Breast epithelium (tissue), 4 donors: Measurements from ENCODE around the gene PLXNC1. TPM values are rescaled to one million over a fixed set of nuclear protein-coding genes. Genes with fewer than 3 reads are reported as not detected.

Source experiments
- DNase-seq, 2 donors: peaks; one replicate each; pipeline ENCODE4 v3.0.0-alpha.2; 2019; ENCODE audit warnings: low spot score in 2 of 2
- H3K27ac ChIP-seq, 2 donors: fragments of 200-600 bp; sonication (generic) in 1 of 2; one replicate each; pipeline ENCODE4 v1.5.1; 2016 to 2019; ENCODE audit warnings: mild to moderate bottlenecking in 1 of 2
- H3K27me3 ChIP-seq, 2 donors: fragments of 200-600 bp; sonication (generic) in 1 of 2; one replicate each; pipeline versions ENCODE4 v1.5.1 to v1.6.0; 2017 to 2019; ENCODE audit warnings: control low read depth in 1 of 2, mild to moderate bottlenecking in 1 of 2
- H3K36me3 ChIP-seq: fragments of 200-600 bp; one replicate; pipeline ENCODE4 v1.5.1; 2019
- H3K4me1 ChIP-seq, 2 donors: fragments of 200-600 bp; sonication (generic); one replicate each; pipeline ENCODE4 v1.5.1; 2016 to 2019; ENCODE audit warnings: control low read depth in 1 of 2
- H3K4me3 ChIP-seq, 3 donors: fragments of 200-600 bp; sonication (generic); 1 replicate in 2 of 3; 2 replicates in 1 of 3; pipeline ENCODE4 v1.5.1; 2016 to 2019; ENCODE audit warnings: mild to moderate bottlenecking in 3 of 3, moderate library complexity in 2 of 3
- H3K9me3 ChIP-seq, 2 donors: fragments of 200-600 bp; sonication (generic) in 1 of 2; one replicate each; pipeline ENCODE4 v1.5.1; 2016 to 2019; ENCODE audit warnings: control low read depth in 1 of 2
- POLR2A ChIP-seq: fragments of 450-650 bp; IDR thresholded peaks from one replicate; pipeline ENCODE4 v1.6.1; 2016; ENCODE audit warnings: antibody characterized with exemption, mild to moderate bottlenecking, moderate library complexity
- POLR2AphosphoS5 ChIP-seq, 3 donors: sonication (generic); formaldehyde crosslinking; IDR thresholded peaks; one replicate each; pipeline ENCODE4 v1.6.1; 2017; ENCODE audit warnings: antibody characterized with exemption in 3 of 3
- intact Hi-C: fragments of 100-400 bp; cut with DNase I; formaldehyde crosslinking; loops from one replicate; pipeline ENCODE4 v1.15.1; 2023; ENCODE audit warnings: low total_unique reads
- total RNA-seq, 3 donors: library from RNA; depleted of rRNA; stranded (reverse); fragments of >200 nt; gene quantifications; one replicate each; pipeline ENCODE4 v1.1.0, GENCODE V29; 2016
- TF ChIP-seq, protein P1 (sequence below), 3 donors: fragments of 450-650 bp; IDR thresholded peaks; one replicate each; pipeline ENCODE4 v1.5.1; 2016 to 2017; ENCODE audit warnings: antibody characterized with exemption in 3 of 3, mild to moderate bottlenecking in 3 of 3, moderate library complexity in 3 of 3

The PLXNC1 gene
- total RNA-seq, 3 donors from 2014 or later = 7.5 to 21.4 (median 8.2) TPM

DNA sequence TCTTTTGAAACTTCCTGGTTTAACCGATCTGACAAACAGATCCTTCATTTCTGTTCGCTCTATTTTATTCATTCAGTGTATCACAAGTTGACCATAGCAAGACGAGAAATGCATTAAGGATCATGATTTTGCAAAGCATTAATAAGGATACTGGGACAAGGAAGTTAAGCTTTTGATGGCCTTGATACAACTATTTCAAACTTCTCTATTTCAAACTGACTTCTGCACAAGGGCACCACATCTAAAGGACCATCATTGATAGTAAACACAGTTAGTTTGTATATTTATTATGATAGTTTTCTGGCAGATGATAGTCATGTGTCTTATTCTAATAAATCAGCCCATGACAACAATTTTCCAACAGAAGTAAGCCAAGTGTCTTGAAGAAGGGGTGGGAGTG lies 25.8 kb upstream of the PLXNC1 start:
- Histone ChIP-seq H3K27me3 (no peaks in the 10 kb centered on the region), H3K4me3 (no peak overlapping the region), H3K36me3 (no peaks in the 10 kb centered on the region), H3K4me1 (no peaks in the 10 kb centered on the region), H3K9me3 (no peaks in the 10 kb centered on the region), H3K27ac (no peak overlapping the region)
- TF ChIP-seq POLR2AphosphoS5 (IDR thresholded peaks at IDR 0.05) (no peak), POLR2A (no peak)
- TF ChIP-seq, protein P1, sequence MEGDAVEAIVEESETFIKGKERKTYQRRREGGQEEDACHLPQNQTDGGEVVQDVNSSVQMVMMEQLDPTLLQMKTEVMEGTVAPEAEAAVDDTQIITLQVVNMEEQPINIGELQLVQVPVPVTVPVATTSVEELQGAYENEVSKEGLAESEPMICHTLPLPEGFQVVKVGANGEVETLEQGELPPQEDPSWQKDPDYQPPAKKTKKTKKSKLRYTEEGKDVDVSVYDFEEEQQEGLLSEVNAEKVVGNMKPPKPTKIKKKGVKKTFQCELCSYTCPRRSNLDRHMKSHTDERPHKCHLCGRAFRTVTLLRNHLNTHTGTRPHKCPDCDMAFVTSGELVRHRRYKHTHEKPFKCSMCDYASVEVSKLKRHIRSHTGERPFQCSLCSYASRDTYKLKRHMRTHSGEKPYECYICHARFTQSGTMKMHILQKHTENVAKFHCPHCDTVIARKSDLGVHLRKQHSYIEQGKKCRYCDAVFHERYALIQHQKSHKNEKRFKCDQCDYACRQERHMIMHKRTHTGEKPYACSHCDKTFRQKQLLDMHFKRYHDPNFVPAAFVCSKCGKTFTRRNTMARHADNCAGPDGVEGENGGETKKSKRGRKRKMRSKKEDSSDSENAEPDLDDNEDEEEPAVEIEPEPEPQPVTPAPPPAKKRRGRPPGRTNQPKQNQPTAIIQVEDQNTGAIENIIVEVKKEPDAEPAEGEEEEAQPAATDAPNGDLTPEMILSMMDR (IDR thresholded peaks at IDR 0.05) = no peak
- no peak for DNase-seq
- intact Hi-C loops = no loop called here

GRCh38 chr12:94123127-94123526 lies 25.2 kb upstream of the PLXNC1 start:
- Histone ChIP-seq H3K27me3 (no peaks in the 10 kb centered on the region), H3K4me1 (no peaks in the 10 kb centered on the region), H3K9me3 (no peaks in the 10 kb centered on the region), H3K36me3 (no peaks in the 10 kb centered on the region), H3K27ac (no peak overlapping the region), H3K4me3 (no peak overlapping the region)
- TF ChIP-seq POLR2A = no peak
- no peak for TF ChIP-seq POLR2AphosphoS5 (IDR thresholded peaks at IDR 0.05)
- TF ChIP-seq, protein P1 (IDR thresholded peaks at IDR 0.05) = no peak
- no peak for DNase-seq
- intact Hi-C loops = no loop called here

- H3K9me3 ChIP-seq = no peaks in the 10 kb centered on the region
- no peak for DNase-seq
- no peak for TF ChIP-seq POLR2A
- TF ChIP-seq POLR2AphosphoS5 (IDR thresholded peaks at IDR 0.05) = no peak
- TF ChIP-seq, protein P1 (IDR thresholded peaks at IDR 0.05) = no peak
- no peak overlapping the region for H3K27ac ChIP-seq
- no peaks in the 10 kb centered on the region for H3K27me3 ChIP-seq
- H3K4me1 ChIP-seq = no peaks in the 10 kb centered on the region
- no peak overlapping the region for H3K4me3 ChIP-seq
- intact Hi-C loops = no loop called here
- no peaks in the 10 kb centered on the region for H3K36me3 ChIP-seq
Observed at GRCh38 chr12:94126067-94126466, 22.3 kb upstream of the PLXNC1 start.

DNA sequence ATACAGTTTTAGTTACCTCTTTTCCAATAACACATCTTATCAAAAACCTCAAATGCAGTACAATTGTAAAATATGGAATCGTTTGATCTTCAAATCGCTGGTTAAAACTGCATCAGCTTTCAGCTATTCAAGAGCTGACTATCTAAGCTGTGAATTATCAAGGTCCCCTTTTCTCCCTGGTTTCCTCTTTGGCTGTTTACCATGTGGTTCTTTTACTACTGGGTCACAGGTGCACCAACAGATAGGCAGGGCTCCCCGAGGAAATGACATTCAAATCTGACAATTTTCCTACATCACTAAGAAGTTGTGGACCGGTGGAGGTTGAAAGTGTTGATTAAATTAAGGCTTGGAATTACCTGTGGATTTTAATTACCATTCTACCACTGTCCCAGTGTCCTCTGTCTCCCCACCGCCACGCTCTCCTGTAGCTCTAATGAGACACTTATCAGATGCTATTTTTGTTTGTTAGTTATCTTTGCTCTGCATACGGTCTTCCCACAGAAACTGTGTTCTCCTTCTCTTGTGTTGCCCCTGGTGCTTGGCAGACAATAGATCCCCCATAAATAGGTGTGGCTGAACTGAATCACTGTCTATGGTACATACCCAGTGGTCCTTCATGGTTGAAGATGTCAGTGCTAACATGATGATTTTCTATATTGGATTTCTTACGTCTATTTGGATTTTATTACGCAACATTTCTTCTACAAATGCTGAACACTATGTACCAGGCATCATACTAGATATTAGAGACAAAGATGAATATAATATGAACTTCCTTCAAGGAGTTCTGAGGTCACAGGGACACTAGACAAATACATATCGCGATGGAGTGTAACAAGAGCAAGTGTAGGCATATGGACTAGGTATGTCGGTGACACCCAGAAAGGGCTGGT lies 20.9 kb upstream of the PLXNC1 start:
- H3K4me3 ChIP-seq = no peak overlapping the region
- H3K27me3 ChIP-seq = no peaks in the 10 kb centered on the region
- no peaks in the 10 kb centered on the region for H3K36me3 ChIP-seq
- DNase-seq = no peak
- intact Hi-C loops = no loop called here
- H3K9me3 ChIP-seq = no peaks in the 10 kb centered on the region
- TF ChIP-seq, protein P1 (IDR thresholded peaks at IDR 0.05) = no peak
- no peak for TF ChIP-seq POLR2A
- no peak for TF ChIP-seq POLR2AphosphoS5 (IDR thresholded peaks at IDR 0.05)
- no peaks in the 10 kb centered on the region for H3K4me1 ChIP-seq
- H3K27ac ChIP-seq = no peak overlapping the region

- Histone ChIP-seq H3K27ac (no peak overlapping the region), H3K36me3 (no peaks in the 10 kb centered on the region), H3K27me3 (no peaks in the 10 kb centered on the region), H3K4me1 (no peaks in the 10 kb centered on the region), H3K9me3 (no peaks in the 10 kb centered on the region), H3K4me3 (no peak overlapping the region)
- TF ChIP-seq POLR2A (no peak), POLR2AphosphoS5 (IDR thresholded peaks at IDR 0.05) (no peak)
- TF ChIP-seq, protein P1 (IDR thresholded peaks at IDR 0.05) = no peak
- intact Hi-C loops = no loop called here
- DNase-seq = no peak
Observed at GRCh38 chr12:94128280-94128679, 20.1 kb upstream of the PLXNC1 start.
